NCI-H1436 treated with DMSO at 0.1 percent for 48 hours (cell line): ENCODE data around the gene GPR63.

Source experiments
- DNase-seq: peaks from one replicate; lab custom pipeline; 2025; lab: John Stamatoyannopoulos, UW

The GPR63 gene

DNA sequence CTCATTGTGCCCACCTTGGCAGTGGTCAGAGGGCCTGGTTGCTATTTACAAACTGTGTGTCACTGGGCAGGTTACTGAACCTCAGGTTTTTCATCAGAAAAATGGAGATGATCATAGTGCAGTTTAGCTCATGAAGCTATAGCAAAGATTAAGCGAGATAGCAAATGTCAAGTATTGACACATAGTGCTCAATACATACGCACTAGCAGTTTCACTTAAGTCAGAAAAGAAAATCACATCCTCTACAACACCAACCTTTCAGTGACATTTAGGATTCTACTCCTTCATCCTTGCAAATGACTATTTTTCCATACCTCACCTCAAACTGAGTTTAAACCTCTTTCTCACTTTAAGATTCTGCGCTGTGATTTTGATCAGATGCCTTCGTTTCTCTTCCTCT is 16.2 kb downstream of the GPR63 start:
- DNase-seq: no peak

DNA sequence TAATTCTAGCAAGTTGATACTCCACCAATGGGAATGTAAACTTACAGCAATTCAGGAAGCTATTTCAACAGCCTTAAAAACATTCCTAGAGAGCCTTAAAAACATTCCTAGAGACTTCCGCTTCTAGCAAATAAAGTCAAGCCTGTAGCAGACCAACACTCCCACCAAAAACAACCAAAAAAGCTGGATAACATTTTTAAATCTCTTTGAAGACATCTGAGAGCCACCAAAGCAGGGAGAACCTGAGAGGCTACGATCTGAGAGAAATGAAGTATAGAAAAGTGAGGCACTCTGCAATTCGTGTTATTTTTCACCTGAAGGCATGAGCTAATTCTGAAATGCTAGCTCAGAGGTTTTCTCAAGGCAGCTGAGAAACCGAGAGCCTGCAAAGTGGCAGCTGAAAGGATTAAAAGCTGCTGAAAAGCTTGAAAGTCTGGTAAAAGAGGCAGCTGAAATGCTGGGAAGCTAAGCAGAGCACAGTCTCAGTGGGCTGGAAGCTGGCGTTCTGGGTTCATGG is 20.9 kb downstream of the GPR63 start:
- DNase-seq: no peak

DNA sequence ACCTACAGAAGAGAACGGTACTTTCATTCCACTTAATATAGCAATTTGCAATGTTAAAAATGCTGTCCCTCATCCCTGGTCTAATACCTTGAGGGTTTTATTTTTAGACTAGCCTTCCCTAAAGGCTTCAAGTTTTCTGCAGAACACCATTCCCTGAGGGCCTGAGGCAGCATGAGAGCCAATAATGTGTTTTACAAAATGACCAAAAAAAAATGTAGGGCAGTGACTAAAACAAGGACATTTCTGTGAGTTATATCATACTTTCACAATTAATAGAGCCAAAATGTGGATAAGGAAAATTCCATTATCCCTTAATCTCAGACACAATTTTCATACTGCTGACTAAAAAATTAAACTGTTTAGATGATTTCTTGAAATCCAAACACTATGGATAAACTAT is 22.7 kb downstream of the GPR63 start:
- no peak for DNase-seq

DNA sequence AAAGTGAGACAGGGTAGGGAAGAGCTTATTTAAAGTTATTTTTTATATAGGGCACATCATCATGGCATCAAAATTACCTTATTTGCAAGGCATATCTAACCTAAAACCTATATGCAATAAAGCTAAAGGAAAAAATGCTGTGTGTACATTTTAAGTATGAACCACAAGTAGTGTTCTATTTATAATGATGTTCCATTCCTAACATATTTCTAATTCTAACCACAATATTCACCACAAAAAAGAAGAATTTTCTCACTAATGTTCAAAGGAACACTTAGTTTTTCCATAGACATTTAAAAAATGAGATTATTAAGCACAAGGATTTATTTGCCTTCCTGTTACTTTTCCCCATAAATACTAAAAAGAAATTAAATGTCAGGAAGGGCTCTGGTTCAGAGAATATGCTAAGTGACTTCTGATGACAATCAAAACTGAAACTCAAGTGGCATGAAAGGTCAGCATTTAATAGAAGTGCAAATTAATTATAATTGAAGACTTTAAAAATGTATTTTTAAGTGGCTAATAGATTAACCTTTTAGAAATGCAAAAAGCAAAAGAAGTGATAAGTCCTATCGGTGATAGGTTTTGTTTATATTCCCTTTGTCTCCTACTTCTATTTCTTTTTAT is 25.1 kb downstream of the GPR63 start:
- DNase-seq: no peak

DNA sequence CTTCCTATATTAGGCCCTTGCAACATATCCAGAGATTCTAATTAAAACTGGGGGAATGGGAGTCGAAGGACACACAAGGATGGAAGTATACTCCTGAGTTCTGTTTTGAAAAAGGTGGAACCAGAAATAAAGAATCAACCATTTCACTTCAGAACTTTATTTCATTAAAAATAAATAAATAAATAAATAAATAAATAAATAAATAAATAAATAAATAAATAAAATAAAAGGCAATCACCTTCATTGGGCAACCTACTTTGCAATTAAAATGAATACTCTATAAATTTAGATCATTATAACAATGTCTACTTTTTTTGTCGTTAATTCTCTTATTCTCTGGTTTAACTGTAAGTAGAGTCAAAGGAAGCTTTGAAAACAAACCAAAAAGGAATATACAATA is 25.6 kb downstream of the GPR63 start:
- DNase-seq: no peak

DNA sequence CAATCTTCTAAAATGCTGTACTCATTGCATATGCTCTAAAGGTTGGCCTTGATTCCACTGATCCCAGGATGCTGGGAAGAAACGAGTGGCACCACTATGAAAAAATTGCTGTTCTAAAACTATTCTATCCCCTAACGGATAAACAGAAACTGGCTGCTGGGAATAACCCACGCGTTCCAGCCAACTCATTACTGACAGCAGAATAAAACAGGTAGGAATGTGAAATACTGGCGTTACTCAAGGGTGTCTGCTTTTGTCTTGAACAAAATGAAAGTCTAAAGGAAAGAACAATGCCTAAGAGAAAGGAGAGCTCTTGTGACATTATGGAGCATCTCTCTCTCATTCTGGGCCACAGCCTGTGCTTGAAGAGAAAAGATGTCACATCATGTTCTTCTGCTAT is 26.1 kb downstream of the GPR63 start:
- DNase-seq: no peak

DNA sequence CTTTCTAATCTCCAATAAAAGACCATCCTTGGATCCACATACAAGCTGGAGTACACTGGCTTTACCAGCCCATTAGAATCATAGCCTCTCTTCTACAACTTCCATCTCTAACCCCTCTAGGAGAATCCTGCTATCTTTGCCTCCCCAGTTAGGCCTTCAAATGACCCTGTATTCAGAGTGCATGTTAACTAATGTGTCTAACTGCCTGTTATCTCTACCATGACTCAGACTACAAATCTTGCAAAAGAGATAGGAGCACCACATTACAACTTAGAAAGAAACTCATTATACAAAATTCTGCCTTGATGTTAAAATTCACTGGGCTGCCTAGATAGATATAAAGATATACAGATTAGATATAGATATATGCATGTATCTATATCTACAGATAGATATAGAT is 28.2 kb downstream of the GPR63 start:
- no peak for DNase-seq

DNA sequence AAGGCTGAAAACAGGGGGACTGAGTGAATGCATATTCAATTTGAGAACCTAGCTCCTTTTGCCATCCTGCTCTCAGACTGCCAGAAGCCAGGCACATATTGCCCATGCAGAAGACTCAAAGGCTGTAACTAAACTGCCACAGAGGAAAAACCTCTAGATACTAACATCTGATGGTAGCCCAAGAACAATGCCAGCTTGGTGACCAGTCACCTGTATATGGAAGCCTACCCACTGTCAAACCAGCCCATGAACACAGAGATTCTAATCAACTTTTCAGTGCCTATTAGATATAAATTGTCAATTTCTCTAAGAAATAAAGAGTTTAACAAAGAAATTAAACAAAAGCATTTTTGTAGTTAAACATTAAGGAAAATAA is 34.2 kb downstream of the GPR63 start:
- DNase-seq: no peak

DNA sequence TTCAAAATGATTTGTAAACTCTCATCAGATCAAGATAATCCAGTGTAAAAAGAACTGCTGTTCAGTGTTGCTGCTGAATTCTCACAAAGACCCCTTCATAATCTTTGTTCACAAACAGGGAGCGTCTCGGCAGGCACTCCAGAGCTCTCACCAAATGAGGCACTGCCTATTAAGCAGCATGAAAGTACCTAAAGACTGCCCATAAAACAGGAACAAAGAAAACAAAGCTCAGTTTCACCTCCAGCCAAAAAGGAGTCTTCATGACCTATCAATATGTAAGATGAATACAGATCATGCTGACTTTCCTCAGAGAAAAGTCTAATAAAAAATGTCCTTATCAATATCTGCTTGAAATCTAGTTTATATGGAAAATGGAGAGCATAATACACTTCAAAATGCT is 41.8 kb downstream of the GPR63 start:
- no peak for DNase-seq

DNA sequence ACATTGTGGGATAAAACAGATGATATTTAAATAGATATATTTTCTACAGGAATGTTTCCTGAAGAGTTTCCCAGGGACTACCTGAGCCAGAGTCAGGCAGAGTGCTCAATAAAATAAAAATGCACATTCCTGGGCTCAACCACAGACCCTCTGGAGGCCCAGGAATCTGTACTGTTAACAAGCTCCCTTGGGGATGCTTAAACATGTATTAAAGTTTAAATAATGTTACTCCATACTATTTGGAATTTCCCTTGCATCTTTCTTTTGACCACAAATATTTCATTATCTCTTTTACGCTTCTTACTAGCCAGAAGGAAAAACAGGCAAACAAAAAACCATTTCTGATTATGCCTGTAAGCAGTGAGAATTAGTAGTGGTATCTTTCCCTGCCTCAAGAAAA is 42.3 kb downstream of the GPR63 start:
- no peak for DNase-seq

DNA sequence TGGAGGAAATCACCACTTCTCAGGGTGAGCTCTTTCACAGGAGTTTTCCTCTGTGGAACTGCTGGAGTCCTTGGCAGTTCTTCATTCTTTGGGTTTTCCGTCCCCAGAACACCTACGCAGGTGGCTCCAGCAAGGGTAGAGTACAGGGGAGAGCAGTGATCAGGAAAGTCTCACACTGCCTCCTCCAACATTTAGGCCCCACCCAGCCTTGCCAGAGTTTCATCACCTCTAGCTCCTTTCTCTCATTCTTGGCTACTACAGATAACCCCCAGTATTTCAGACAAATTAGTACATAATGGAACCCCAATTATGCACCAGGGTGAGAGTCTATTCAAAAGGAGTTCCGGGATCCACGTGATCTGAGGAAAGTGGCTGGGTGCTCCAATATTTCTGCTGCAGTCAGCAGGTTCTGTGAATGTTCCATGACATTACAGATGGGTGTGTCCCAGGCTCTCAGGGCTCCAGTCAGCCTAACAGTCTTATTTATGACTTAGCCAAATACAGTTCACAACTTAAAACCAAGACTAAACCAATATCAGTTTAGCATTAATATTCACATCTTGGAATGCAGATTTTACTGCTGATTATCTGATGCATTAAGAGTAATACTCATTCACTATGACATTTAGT is 44.6 kb downstream of the GPR63 start:
- DNase-seq: no peak

DNA sequence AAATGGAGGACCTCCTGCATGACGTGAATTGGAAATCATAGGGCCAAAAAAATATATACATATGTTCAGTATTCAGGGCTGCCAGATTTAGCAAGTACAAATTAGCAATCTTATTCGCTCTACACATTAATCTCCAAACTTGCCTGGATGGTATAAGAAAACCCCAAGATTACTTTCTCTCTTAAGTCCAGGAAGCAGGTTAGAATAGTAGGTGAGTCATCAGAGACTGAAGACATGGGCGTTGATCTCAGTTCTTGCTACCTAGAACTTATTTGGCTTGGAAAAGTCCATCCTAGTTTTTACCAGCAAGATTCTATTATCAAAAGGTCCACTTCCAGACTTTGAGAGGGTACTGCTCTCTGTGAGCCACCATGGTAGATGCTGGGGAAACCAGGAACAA is 47.4 kb downstream of the GPR63 start:
- DNase-seq: no peak

DNA sequence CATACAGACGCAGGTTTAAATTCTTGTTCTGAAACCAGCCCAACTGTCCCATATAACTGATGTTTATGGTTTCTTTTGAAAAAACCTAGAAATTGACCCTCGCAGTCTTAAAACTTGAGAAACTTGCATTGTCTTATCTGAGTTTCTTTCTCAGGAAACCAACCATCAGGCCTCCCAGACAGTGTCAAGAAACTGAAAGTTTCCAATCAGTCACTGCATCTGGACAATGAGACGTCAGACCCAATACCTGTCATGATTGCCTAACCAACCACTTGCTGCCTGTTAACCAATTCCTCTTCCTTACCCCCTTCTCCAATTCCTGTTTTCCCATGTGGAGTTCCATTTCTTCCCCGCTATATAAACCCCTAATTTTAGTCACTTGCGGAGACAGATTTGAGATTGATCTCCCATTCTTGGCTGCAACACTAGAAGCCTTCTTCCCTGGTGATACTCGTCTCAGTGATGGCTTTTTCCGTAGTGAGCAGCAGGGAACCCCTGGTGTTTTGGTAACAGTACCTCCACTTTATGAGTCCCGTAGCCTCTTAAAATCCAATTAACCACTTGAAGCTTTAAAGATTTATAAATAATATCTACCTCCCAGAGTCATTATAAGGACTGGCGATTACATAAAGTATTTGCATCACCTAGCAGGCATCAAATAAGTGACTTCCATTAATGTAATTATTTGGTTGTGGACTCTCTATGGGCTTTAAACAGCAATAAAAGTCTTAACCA is 49.3 kb downstream of the GPR63 start:
- DNase-seq: no peak

DNA sequence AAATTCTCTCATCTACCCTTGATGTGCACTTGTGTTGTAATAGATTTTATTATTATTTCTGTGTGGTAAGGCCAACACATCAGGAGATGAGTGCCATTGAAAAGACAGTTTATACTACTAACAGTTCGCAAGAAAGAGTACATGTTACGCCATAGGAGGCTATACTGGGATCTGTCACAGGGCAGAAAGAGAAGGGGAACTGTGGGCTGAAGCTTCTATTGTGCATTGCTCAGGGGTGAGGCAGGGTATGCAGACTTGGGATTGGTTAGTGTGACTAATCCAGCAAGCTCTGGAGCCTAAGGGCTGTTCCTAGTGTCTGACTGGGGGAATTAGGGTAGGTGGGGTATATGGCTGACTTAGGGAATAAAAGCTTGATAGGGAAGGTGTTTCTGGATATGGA is 50.9 kb downstream of the GPR63 start:
- DNase-seq: no peak

DNA sequence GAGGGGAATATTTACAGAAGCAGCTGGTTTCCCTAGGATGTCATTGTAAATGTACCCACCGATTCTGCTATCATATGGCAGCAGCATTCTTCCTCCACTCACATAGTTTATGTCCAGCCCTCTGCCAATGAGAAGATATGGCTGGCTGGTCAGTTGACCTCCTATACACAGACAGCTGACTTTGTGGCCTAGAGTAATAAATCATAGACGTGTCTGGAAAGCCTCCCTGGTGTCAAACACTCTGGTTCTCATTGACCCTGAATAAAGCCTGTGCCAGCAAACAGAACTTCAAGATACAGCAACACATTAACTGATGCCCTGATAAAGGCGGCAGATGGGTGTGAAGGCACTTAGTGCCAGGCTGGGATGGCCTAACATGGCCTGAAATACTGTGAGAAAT is 52.6 kb downstream of the GPR63 start:
- no peak for DNase-seq

DNA sequence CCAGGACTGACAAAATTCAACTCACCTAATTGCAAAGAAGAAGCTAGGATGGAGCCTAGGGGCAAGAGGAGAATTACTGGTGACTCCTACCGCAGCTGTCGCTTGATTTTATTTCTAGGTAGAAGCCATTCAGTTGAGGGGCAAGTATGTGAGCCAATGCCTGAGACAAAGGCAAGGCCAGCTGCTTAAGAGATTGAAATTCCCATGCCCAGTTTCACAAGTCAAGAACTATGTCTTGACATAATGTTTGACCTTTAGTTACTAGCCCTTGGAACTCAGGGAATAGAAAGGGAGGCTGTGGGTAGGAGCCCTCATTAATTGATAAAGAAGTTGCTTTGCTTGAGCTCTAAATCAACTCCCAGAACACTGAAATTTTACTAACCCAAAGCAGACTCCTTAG is 54.0 kb downstream of the GPR63 start:
- no peak for DNase-seq

DNA sequence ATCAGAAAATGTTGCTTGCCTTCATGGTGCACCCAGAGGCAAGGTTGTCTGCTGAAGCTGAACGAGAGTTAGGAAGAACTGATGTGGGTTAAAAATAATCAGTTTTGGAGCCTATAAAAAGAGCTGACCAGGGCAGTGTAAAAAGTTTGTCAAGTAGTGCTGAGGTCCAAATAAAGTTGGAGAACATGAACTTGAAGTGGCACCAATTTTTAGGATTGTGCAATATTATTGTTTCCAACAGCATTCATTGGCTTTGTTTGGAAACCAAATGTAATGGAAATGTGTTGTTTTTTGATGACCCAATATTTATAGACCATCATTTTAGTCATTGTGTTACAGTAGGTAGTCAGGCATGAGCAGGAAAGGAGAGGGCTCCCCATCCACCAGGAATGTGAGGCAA is 55.7 kb downstream of the GPR63 start:
- no peak for DNase-seq

DNA sequence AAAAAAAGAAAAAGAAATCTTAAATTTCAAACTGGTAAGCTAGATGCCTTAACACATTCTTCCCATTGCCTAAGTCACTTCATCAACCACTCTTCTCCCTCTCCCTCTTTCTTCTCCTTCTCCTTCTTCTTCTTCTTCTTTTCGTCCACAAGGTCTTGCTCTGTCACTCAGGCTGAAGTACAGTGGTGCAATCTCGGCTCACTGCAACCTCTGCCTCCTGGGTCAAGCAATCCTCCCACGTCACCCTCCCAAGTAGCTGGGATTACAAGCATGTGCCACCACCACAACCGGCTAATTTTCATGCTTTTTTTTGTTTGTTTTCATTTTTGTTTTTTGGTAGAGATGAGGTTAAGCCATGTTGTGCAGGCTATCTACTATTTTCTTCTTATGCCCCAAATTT is 60.2 kb downstream of the GPR63 start:
- DNase-seq: no peak

DNA sequence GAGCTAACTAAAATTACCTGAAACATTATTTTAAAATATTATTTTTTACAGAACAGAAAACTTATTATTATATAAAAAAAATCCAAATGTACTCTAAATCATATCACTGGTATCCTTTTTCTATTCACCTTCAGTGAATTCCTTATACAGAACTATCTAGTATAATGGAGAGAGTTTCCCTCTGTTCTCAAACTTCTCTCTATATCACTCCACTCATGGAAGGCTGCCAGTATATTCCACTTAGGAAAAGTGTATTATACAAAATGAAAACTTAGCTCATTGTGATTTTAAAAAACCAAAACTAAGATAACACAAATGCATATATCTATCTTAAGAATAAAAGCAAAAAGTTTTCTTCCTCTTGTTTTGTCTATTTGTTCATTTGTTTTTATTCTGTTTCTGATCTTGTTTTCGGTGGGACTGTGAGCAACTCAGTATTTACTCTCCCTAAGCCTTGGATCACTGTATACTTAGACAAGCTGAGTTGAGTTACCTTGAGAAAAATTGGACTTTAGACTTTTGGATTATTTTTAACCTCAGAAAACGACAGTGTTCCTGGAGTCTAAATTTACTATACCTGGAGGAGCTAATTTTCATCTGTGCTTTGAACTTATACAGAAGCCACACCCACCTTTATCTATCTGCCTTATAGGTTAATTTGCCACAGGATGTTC is 61.4 kb downstream of the GPR63 start:
- DNase-seq: no peak

DNA sequence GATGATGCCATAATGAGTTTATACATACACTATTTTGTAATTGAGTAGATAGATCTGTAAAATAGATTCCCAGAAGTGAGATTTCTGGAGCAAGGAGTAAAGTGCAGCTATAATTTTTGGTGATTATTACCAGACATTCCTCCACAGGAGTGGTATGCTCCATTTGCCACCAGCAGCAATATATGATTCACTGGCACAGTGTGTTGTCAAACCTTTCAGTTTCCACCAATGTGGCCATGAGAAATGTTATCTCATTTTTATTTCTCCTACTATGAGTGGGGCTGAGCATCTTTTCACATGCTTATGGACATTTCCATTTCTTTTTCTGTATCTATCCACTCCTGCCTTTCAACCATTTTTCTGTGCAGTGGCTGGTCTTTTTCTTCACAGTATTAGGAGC is 70.5 kb downstream of the GPR63 start:
- no peak for DNase-seq

DNA sequence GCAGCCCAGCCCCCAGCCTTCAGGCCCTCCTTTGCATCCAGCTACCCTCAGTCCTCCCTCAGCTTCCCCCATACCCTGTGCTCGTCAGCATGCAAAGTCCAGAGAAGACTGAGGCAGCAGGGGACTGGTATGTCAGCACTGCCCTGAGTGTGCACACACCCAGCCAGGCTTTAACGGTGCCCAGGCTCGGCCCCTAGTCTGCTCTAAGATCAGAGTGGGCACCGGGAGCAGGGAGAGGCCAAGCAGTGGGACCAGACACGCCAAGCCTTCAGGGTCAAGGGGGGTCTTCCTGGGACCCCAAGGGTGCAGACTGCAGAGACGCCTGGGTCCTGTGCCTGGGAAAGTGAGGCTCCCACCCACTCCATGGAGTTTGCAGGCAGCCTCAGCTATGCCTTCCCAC is 74.7 kb downstream of the GPR63 start:
- no peak for DNase-seq

DNA sequence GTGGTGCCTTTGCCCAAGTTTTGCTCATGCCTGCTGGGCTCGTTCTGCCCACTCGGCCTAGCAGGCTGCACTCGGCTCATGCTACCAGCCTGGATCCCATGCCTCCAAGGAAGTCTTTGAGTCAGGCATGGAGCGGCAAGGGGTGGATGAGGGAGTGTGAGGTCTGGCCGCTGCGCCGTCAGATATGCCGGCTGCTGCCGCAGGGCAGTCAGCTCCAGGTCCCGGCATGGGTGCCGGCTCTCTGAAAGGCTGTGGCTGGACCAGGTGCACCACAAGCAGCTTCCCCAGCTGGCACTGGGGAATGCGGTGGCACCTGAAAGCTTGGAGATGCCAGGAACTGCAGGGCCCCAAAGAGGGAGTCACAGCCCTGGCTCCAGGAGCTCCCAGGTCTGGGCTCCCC is 75.5 kb downstream of the GPR63 start:
- no peak for DNase-seq

DNA sequence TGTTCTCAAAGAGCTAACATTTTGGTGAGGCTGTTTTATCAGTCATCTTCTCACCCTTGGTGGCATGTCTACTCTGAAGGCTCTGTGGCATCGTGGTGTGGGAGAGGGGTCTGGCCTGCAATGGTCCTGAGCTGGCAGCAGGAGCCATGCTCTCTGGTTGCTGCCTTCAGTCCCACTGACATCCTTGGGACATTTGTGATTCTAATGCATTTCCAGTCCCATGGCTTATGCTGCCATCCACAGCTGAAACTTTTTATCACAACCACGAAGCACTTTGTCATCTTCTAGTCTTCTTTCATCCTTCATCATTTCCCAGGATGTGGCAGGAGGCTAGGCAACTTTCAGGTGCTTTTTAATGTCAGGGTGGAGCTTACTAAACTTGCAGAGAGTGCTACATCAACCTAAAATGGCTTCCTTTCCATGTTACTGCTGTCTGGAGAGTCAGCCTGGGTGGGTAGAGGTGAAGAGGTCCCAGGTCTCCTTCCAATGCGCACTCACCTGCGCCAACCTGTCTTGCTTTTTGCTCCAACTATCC is 77.1 kb downstream of the GPR63 start:
- DNase-seq: no peak
